HepG2 (cell line): ENCODE results near the gene VAMP2. TPM values are rescaled to one million over a fixed set of nuclear protein-coding genes. Genes with fewer than 3 reads are reported as not detected.

Experiments
- ASH2L ChIP-seq: fragments of 300-600, 200-600 bp; sonication (generic); IDR thresholded peaks from 2 replicates; pipeline ENCODE4 v1.7.0; 2017; ENCODE audit warnings: low read depth, mild to moderate bottlenecking, moderate library complexity, mixed read lengths, low read length; ENCODE audit not compliant: insufficient read length
- BATF2 ChIP-seq: sonication (generic); formaldehyde crosslinking; IDR thresholded peaks from 2 replicates; pipeline ENCODE4 v1.8.0; 2022; ENCODE audit warnings: mild to moderate bottlenecking, missing genetic modification reagents, moderate library complexity
- CEBPG ChIP-seq: IDR thresholded peaks from 2 replicates; pipeline ENCODE4 v1.6.1; 2016
- ELF3 ChIP-seq: IDR thresholded peaks from 2 replicates; pipeline ENCODE4 v1.6.1; 2016; ENCODE audit warnings: missing genetic modification reagents, missing compliant biosample characterization
- GFI1 ChIP-seq: sonication (generic); formaldehyde crosslinking; IDR thresholded peaks from 2 replicates; pipeline ENCODE4 v1.5.0; 2020; ENCODE audit warnings: missing genetic modification reagents, mild to moderate bottlenecking, borderline replicate concordance
- HNRNPUL1 ChIP-seq: fragments of 200-400 bp; formaldehyde crosslinking; IDR thresholded peaks from 2 replicates; pipeline ENCODE4 v1.6.1; 2017; ENCODE audit warnings: low read depth, mild to moderate bottlenecking, low read length, moderate library complexity
- IRF2 ChIP-seq: IDR thresholded peaks from 2 replicates; pipeline ENCODE4 v1.6.1; 2018; ENCODE audit warnings: missing genetic modification reagents, missing compliant biosample characterization
- KAT8 ChIP-seq: IDR thresholded peaks from 2 replicates; pipeline ENCODE4 v1.6.1; 2016; ENCODE audit warnings: missing genetic modification reagents, missing compliant biosample characterization
- KDM4B ChIP-seq: sonication (generic); formaldehyde crosslinking; IDR thresholded peaks from 2 replicates; pipeline ENCODE4 v1.4.0; 2020; ENCODE audit warnings: missing genetic modification reagents
- KLF16 ChIP-seq, 2 experiments: sonication (generic) in 1 of 2; formaldehyde crosslinking in 1 of 2; IDR thresholded peaks; 2 replicates each; pipeline versions ENCODE4 v1.6.1 to v1.8.0; 2016 to 2023; ENCODE audit warnings: missing genetic modification reagents in 2 of 2, missing compliant biosample characterization in 1 of 2
- PRMT3 ChIP-seq: sonication (generic); formaldehyde crosslinking; IDR thresholded peaks from 2 replicates; pipeline ENCODE4 v1.8.1; 2022; ENCODE audit warnings: low read depth, mild to moderate bottlenecking, moderate library complexity, missing genetic modification reagents, borderline replicate concordance
- REST ChIP-seq, 2 experiments: IDR thresholded peaks; 2 replicates each; pipeline ENCODE4 v1.6.1; 2011 to 2012; ENCODE audit warnings: low read length in 2 of 2, borderline replicate concordance in 1 of 2, low read depth in 1 of 2, mild to moderate bottlenecking in 1 of 2, moderate library complexity in 1 of 2
- RFXAP ChIP-seq: sonication (generic); formaldehyde crosslinking; IDR thresholded peaks from 2 replicates; pipeline ENCODE4 v1.4.0; 2020; ENCODE audit warnings: missing genetic modification reagents, borderline replicate concordance
- STAT5B ChIP-seq: sonication (generic); formaldehyde crosslinking; IDR thresholded peaks from 2 replicates; pipeline ENCODE4 v1.4.0; 2020; ENCODE audit warnings: missing genetic modification reagents
- TFE3 ChIP-seq: IDR thresholded peaks from 2 replicates; pipeline ENCODE4 v1.6.1; 2016
- ZMYM2 ChIP-seq: sonication (generic); formaldehyde crosslinking; IDR thresholded peaks from 2 replicates; pipeline ENCODE4 v1.8.0; 2022; ENCODE audit warnings: mild to moderate bottlenecking, missing genetic modification reagents
- ZNF264 ChIP-seq: sonication (generic); formaldehyde crosslinking; IDR thresholded peaks from 2 replicates; pipeline ENCODE4 v1.4.0; 2020; ENCODE audit warnings: missing genetic modification reagents
- ZNF430 ChIP-seq: sonication (generic); formaldehyde crosslinking; IDR thresholded peaks from 2 replicates; pipeline ENCODE4 v1.9.0; 2021; ENCODE audit warnings: mild to moderate bottlenecking, missing genetic modification reagents
- ZNF614 ChIP-seq: IDR thresholded peaks from 2 replicates; pipeline ENCODE4 v1.6.1; 2018; ENCODE audit warnings: missing biosample characterization, missing genetic modification reagents, inconsistent platforms, borderline replicate concordance
- ZXDC ChIP-seq: sonication (generic); formaldehyde crosslinking; IDR thresholded peaks from 2 replicates; pipeline ENCODE4 v1.5.0; 2020; ENCODE audit warnings: mild to moderate bottlenecking, missing genetic modification reagents
- polyA plus RNA-seq, 8 experiments: library from polyadenylated mRNA; depleted of rRNA in 3 of 8; stranded (reverse) in 7 of 8; unstranded in 1 of 8; fragments of >200 nt; fragmentation: Illumina TruSeq in 4 of 8; extraction: Trizol in 4 of 8; gene quantifications; 2 replicates each; pipeline versions ENCODE4 v1.2.1 to v1.2.3, GENCODE V29; 2011 to 2016; ENCODE audit warnings: low read depth in 4 of 8, missing spikeins in 1 of 8, mixed read lengths in 1 of 8; ENCODE audit not compliant: insufficient read depth in 1 of 8
- total RNA-seq, 5 experiments: library from RNA; depleted of rRNA; stranded (reverse); fragments of >200 nt; fragmentation: Illumina TruSeq; extraction: Trizol; gene quantifications; 2 replicates each; pipeline ENCODE4 v1.2.3, GENCODE V29; 2016; ENCODE audit warnings: low read depth in 1 of 5

VAMP2 gene
- total and polyA plus RNA-seq, 2 of the 13 experiments (the other 11 are each of a cell fraction or from before 2014, with no cell fraction given): 3.9 to 17.2 TPM

- TF ChIP-seq HNRNPUL1 (no peak), ELF3 (CRISPR knock-in tag) (0 out of 2 replicates have a peak, but pooled peaks have one; percentile 59), RFXAP (peak; percentile 64; the same call in 1 of the 2 replicates), ZMYM2 (CRISPR knock-in tag) (peak; percentile 90), ZXDC (CRISPR knock-in tag) (peak; percentile 32; the same call in 1 of the 2 replicates), ZNF264 (CRISPR knock-in tag) (peak; percentile 12; the same call in 1 of the 2 replicates), PRMT3 (CRISPR knock-in tag) (0 out of 2 replicates have a peak, but pooled peaks have one; percentile 76), BATF2 (CRISPR knock-in tag) (0 out of 2 replicates have a peak, but pooled peaks have one; percentile 35), CEBPG (CRISPR knock-in tag) (peak; percentile 48; the same call in 1 of the 2 replicates), ZNF614 (CRISPR knock-in tag) (peak; percentile 38; the same call in 1 of the 2 replicates), KAT8 (CRISPR knock-in tag) (peak; percentile 16; the same call in 1 of the 2 replicates), GFI1 (CRISPR knock-in tag) (peak; percentile 72; the same call in 1 of the 2 replicates), KLF16 (CRISPR knock-in tag; IDR thresholded peaks at IDR 0.05) (peak in 1 of 2 experiments; percentile 67; a peak in 1 of 4 replicates), REST (IDR thresholded peaks at IDR 0.05; ENCODE audit: borderline replicate concordance in 1 of 2, low read depth in 1 of 2, low read length in 2 of 2) (peak in 1 of 2 experiments; percentile 9; a peak in 1 of 4 replicates), ZNF430 (peak; percentile 87; the same call in 1 of the 2 replicates), ASH2L (peak; percentile 5), IRF2 (CRISPR knock-in tag) (peak; percentile 88), TFE3 (CRISPR knock-in tag) (0 out of 2 replicates have a peak, but pooled peaks have one; percentile 11), KDM4B (0 out of 2 replicates have a peak, but pooled peaks have one; percentile 41), STAT5B (no peak)
These were observed 24.9 kb upstream of the VAMP2 start (continued) for GRCh38 chr17:8187517-8188262.
